DND-41 (cell line): ENCODE data around the gene INPP4A.

Source experiments
- ATAC-seq: fragments of 200-7000 bp; cut with Tn5 transposase; 3 replicates; pipeline ENCODE4 v1.9.1; 2021; ENCODE audit warnings: low read depth; ENCODE audit not compliant: insufficient read depth
- DNase-seq: peaks from one replicate; pipeline ENCODE4 v3.0.0-alpha.2; 2020
- H2AFZ ChIP-seq: 2 replicates; pipeline ENCODE4 v1.6.0; 2012; ENCODE audit warnings: low read depth, low read length
- H3K27ac ChIP-seq: 2 replicates; pipeline ENCODE4 v1.5.1; 2012; ENCODE audit warnings: low read length, inconsistent platforms
- H3K27me3 ChIP-seq: fragments of 200-600 bp; sonication (generic); 2 replicates; pipeline ENCODE4 v1.6.0; 2012; ENCODE audit warnings: low read length, mild to moderate bottlenecking, inconsistent platforms; ENCODE audit not compliant: insufficient read depth, poor library complexity
- H3K36me3 ChIP-seq: 2 replicates; pipeline ENCODE4 v1.5.1; 2012; ENCODE audit warnings: low read length, inconsistent platforms; ENCODE audit not compliant: insufficient read depth
- H3K4me1 ChIP-seq: 2 replicates; pipeline ENCODE4 v1.5.1; 2012; ENCODE audit warnings: mild to moderate bottlenecking, low read length; ENCODE audit not compliant: insufficient read depth
- H3K4me2 ChIP-seq: 2 replicates; pipeline ENCODE4 v1.6.0; 2012; ENCODE audit warnings: mild to moderate bottlenecking, moderate library complexity, low read length, inconsistent platforms; ENCODE audit not compliant: insufficient read depth
- H3K4me3 ChIP-seq, 2 experiments: fragments of 200-600 bp in 1 of 2; shearing (Covaris generic) in 1 of 2; 2 replicates each; pipeline ENCODE4 v1.5.1; 2012 to 2016; ENCODE audit warnings: inconsistent platforms in 2 of 2, low read length in 2 of 2, mild to moderate bottlenecking in 2 of 2, low read depth in 1 of 2, moderate library complexity in 1 of 2
- H3K79me2 ChIP-seq: 2 replicates; pipeline ENCODE4 v1.6.0; 2012; ENCODE audit warnings: low read length, inconsistent platforms; ENCODE audit not compliant: insufficient read depth
- H3K9ac ChIP-seq: 2 replicates; pipeline ENCODE4 v1.6.0; 2012; ENCODE audit warnings: low read depth, mild to moderate bottlenecking, inconsistent platforms, low read length, moderate library complexity
- H3K9me3 ChIP-seq: 2 replicates; pipeline ENCODE4 v1.5.1; 2012; ENCODE audit warnings: low read length, moderate library complexity, mild to moderate bottlenecking, inconsistent platforms; ENCODE audit not compliant: insufficient read depth, severe bottlenecking
- H4K20me1 ChIP-seq: 2 replicates; pipeline ENCODE4 v1.6.0; 2012; ENCODE audit warnings: low read length; ENCODE audit not compliant: insufficient read depth
- CTCF ChIP-seq: IDR thresholded peaks from 2 replicates; pipeline ENCODE4 v1.5.1; 2012; ENCODE audit warnings: borderline replicate concordance, low read length, moderate library complexity, mild to moderate bottlenecking; ENCODE audit not compliant: poor library complexity, severe bottlenecking; ENCODE audit errors: extremely low read depth
- EZH2 ChIP-seq: IDR thresholded peaks from 3 replicates; pipeline ENCODE4 v1.6.1; 2012; ENCODE audit warnings: borderline replicate concordance, low read depth, mild to moderate bottlenecking, moderate library complexity, low read length, inconsistent platforms; ENCODE audit not compliant: severe bottlenecking

The INPP4A gene

GRCh38 chr2:98464772-98465310 lies 20.2 kb downstream of the INPP4A start:
- H3K4me1 ChIP-seq: peaks cover 69% of the 10 kb centered on the region
- H3K79me2 ChIP-seq: peaks cover 77% of the 10 kb centered on the region
- DNase-seq: peak; percentile 74
- peak overlapping the region in 1 of 2 experiments; percentile 48; a peak in 2 of 4 replicates for H3K4me3 ChIP-seq
- peak; percentile 58 for ATAC-seq
- no peaks in the 10 kb centered on the region for H3K9me3 ChIP-seq
- peak overlapping the region; percentile 61 for H3K4me2 ChIP-seq
- no peaks in the 10 kb centered on the region for H3K36me3 ChIP-seq
- H2AFZ ChIP-seq: peak overlapping the region; percentile 60
- peak overlapping the region; percentile 52 for H3K9ac ChIP-seq
- peak overlapping the region; percentile 92 for H3K27ac ChIP-seq
- no peaks in the 10 kb centered on the region for H3K27me3 ChIP-seq
- peaks cover 33% of the 10 kb centered on the region for H4K20me1 ChIP-seq
- TF ChIP-seq CTCF: no peak
- no peak for TF ChIP-seq EZH2

GRCh38 chr2:98465456-98466226 lies 21.0 kb downstream of the INPP4A start:
- H3K79me2 ChIP-seq: peaks cover 75% of the 10 kb centered on the region
- peaks cover 62% of the 10 kb centered on the region for H3K4me1 ChIP-seq
- TF ChIP-seq EZH2 (no peak), CTCF (peak; percentile 26)
- ATAC-seq (peak; percentile 86), DNase-seq (peak; percentile 98)
- H4K20me1 ChIP-seq: peaks cover 37% of the 10 kb centered on the region
- H3K4me3 ChIP-seq: peak overlapping the region in 1 of 2 experiments; percentile 48; a peak in 2 of 4 replicates
- peak overlapping the region; percentile 92 for H3K27ac ChIP-seq
- H3K9me3 ChIP-seq: no peaks in the 10 kb centered on the region
- peak overlapping the region; percentile 61 for H3K4me2 ChIP-seq
- no peak overlapping the region for H2AFZ ChIP-seq
- H3K36me3 ChIP-seq: no peaks in the 10 kb centered on the region
- H3K9ac ChIP-seq: peak overlapping the region; percentile 52
- H3K27me3 ChIP-seq: no peaks in the 10 kb centered on the region

- Histone ChIP-seq H3K4me2 (no peak overlapping the region), H3K27me3 (no peaks in the 10 kb centered on the region), H3K36me3 (no peaks in the 10 kb centered on the region), H3K27ac (peak overlapping the region; percentile 92), H3K4me3 (no peak overlapping the region), H2AFZ (no peak overlapping the region), H4K20me1 (peaks cover 43% of the 10 kb centered on the region), H3K9ac (no peak overlapping the region), H3K4me1 (peaks cover 48% of the 10 kb centered on the region), H3K79me2 (peaks cover 75% of the 10 kb centered on the region), H3K9me3 (no peaks in the 10 kb centered on the region)
- DNase-seq (no peak), ATAC-seq (no peak)
- no peak for TF ChIP-seq EZH2
- TF ChIP-seq CTCF: no peak
These were observed 22.5 kb downstream of the INPP4A start for GRCh38 chr2:98467082-98467536.
